Measurements from ENCODE around the gene DLEC1. TPM values are rescaled to one million over a fixed set of nuclear protein-coding genes. Genes with fewer than 3 reads are reported as not detected.

The DLEC1 gene
- total RNA-seq, 1 experiment from 2014 or later = 0.81 TPM

GRCh38 chr3:38099518-38099917, 60.5 kb downstream of the DLEC1 start:
- Mint-ChIP-seq H3K9me3 (peaks cover 6% of the 10 kb centered on the region), H3K36me3 (0 out of 2 replicates have a peak, but pooled peaks cover under 1% of the 10 kb centered on the region), H3K27ac (no peak overlapping the region), H3K27me3 (ENCODE audit: low read depth) (peaks cover 7% of the 10 kb centered on the region; the same call in 1 of the 2 replicates), H3K4me3 (no peak overlapping the region; the same call in 1 of the 2 replicates), H3K4me1 (peaks cover 35% of the 10 kb centered on the region)
- POLR2A ChIA-PET = interaction anchor here (0.5 to 1.3 kb wide), 3 partner anchors 9 to 476 kb away, joined by 3 to 5 read pairs (median 4); no protein-coding TSS in a partner anchor
- CTCF ChIA-PET = interaction anchor here (1.0 to 1.4 kb wide), 5 partner anchors 15 to 397 kb away, joined by 3 to 6 read pairs (median 4); partner anchors contain the start of gene EXOG
- ATAC-seq (peak; percentile 49), DNase-seq (ENCODE audit: low spot score) (no peak)
- TF ChIP-seq NR3C1 (CRISPR knock-in tag; conservative IDR thresholded peaks at IDR 0.05; ENCODE audit: low read depth) = no peak
- TF ChIP-seq NR1H2 (CRISPR knock-in tag; IDR thresholded peaks at IDR 0.05) = no peak
- no peak for TF ChIP-seq ZNF425 (CRISPR knock-in tag; conservative IDR thresholded peaks at IDR 0.05)
- no peak for TF ChIP-seq MYBL2 (CRISPR knock-in tag; IDR thresholded peaks at IDR 0.05)
- no peak for TF ChIP-seq PRRX2 (CRISPR knock-in tag; IDR thresholded peaks at IDR 0.05)
- no peak for TF ChIP-seq STAT6 (CRISPR knock-in tag; conservative IDR thresholded peaks at IDR 0.05; ENCODE audit: low read depth)
- TF ChIP-seq SOX15 (CRISPR knock-in tag; IDR thresholded peaks at IDR 0.05) = no peak
- TF ChIP-seq GRHL2 (CRISPR knock-in tag; IDR thresholded peaks at IDR 0.05; ENCODE audit: insufficient replicate concordance, severe bottlenecking) = no peak

GRCh38 chr3:38100498-38100897, 61.5 kb downstream of the DLEC1 start:
- ATAC-seq (no peak), DNase-seq (ENCODE audit: low spot score) (no peak)
- peaks cover 7% of the 10 kb centered on the region; the same call in 1 of the 2 replicates for H3K36me3 Mint-ChIP-seq
- peaks cover 7% of the 10 kb centered on the region; the same call in 1 of the 2 replicates for H3K27me3 Mint-ChIP-seq (ENCODE audit: low read depth)
- POLR2A ChIA-PET = no interaction called here
- H3K4me1 Mint-ChIP-seq = peaks cover 35% of the 10 kb centered on the region
- peaks cover 16% of the 10 kb centered on the region for H3K9me3 Mint-ChIP-seq
- TF ChIP-seq JUN (CRISPR knock-in tag; IDR thresholded peaks at IDR 0.05) = no peak
- TF ChIP-seq AFF4 (CRISPR knock-in tag; IDR thresholded peaks at IDR 0.05; ENCODE audit: borderline replicate concordance) = no peak
- no peak for TF ChIP-seq CDX4 (CRISPR knock-in tag; IDR thresholded peaks at IDR 0.05; ENCODE audit: borderline replicate concordance)
- no peak for TF ChIP-seq HMGXB4 (CRISPR knock-in tag; IDR thresholded peaks at IDR 0.05)
- TF ChIP-seq ZNF396 (CRISPR knock-in tag; IDR thresholded peaks at IDR 0.05; ENCODE audit: borderline replicate concordance) = no peak
- CTCF ChIA-PET = interaction anchor here (1.4 kb wide), 2 partner anchors 16 to 104 kb away, joined by 3 to 6 read pairs; no protein-coding TSS in a partner anchor
- H3K27ac Mint-ChIP-seq = no peak overlapping the region
- no peak overlapping the region for H3K4me3 Mint-ChIP-seq

Data from WTC11 (cell line).